Stimulated activated CD4-positive, alpha-beta T cell treated with anti-CD3 and anti-CD28 coated beads, Interleukin-1b, Interleukin-23, amount 100 ng/mL, for 4 hours (primary cell): ENCODE data around the gene KRT38.

Experiments used
- DNase-seq, 2 donors: peaks; one replicate each; pipeline ENCODE4 v3.0.0-alpha.2; 2020; ENCODE audit warnings: low read depth in 2 of 2

Gene KRT38

GRCh38 chr17:41421617-41422016, 19.2 kb downstream of the KRT38 start:
- DNase-seq = no peak

- no peak for DNase-seq
Observed at GRCh38 chr17:41421116-41421515, 19.7 kb downstream of the KRT38 start.

GRCh38 chr17:41420134-41420533, 20.6 kb downstream of the KRT38 start:
- no peak for DNase-seq

DNA sequence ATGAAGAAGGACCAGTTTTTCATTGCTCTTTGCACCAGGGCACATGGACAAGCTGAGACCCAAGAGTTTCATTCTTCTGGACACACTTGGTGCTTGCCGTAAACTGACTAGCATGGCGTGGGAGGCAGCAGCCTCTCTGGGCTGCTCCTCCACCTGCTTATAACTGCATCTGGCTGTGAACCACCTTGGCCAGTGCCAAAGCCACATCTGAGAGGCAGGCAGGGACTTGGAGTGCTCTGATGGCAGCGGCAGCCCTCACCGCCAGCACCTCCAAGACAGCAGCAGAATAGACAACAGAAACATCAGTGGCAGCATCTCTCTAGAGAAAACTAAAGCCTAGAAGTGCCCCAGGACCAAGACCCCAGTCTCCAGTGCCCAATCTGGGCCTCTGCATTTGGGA, 21.1 kb downstream of the KRT38 start:
- no peak for DNase-seq

DNA sequence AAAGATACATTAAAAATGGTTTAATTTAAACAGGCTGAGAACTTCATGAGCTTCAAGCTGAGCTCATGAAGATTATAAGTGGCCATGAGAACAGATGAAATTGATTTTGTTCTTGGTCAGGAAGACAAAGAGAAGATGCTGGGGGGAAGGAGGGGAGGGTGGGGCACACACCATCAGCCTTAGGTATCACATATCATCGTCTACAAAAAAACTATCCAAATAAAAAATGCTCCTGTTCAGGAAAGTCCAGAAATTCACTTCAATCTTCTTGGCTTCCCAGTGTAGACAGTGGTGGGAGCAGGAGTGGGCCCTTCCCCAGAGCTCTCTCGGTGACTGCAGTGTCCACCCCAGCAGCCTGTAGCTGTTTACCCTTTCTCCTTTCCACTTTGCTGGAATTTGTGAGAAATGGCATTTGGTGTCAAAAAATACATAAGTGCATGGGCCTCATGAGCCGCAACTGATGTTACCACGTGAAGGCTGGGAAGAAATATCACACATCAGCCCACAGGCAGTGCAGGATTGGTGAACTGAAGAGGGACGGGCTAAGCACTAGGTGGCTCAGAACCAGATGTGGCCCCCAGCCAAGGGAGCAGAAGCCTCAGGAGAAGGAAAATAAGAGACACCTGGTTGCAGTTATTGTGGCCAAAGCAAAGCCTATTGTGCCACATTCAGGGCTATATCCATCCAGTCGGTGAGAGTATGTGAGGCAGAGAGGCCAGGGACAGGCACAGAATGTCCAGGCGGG, 22.5 kb downstream of the KRT38 start:
- no peak for DNase-seq

GRCh38 chr17:41417576-41418015, 23.2 kb downstream of the KRT38 start:
- DNase-seq = no peak

GRCh38 chr17:41417127-41417526, 23.7 kb downstream of the KRT38 start:
- no peak for DNase-seq

GRCh38 chr17:41416479-41416878, 24.3 kb downstream of the KRT38 start:
- DNase-seq = no peak

GRCh38 chr17:41415833-41416335, 24.9 kb downstream of the KRT38 start:
- DNase-seq = no peak

GRCh38 chr17:41415411-41415810, 25.4 kb downstream of the KRT38 start:
- DNase-seq = no peak

GRCh38 chr17:41413982-41414381, 26.8 kb downstream of the KRT38 start:
- DNase-seq = no peak

- DNase-seq = no peak
Observed at GRCh38 chr17:41413353-41413957, 27.3 kb downstream of the KRT38 start.

GRCh38 chr17:41411072-41411840, 29.5 kb downstream of the KRT38 start:
- DNase-seq = no peak

DNA sequence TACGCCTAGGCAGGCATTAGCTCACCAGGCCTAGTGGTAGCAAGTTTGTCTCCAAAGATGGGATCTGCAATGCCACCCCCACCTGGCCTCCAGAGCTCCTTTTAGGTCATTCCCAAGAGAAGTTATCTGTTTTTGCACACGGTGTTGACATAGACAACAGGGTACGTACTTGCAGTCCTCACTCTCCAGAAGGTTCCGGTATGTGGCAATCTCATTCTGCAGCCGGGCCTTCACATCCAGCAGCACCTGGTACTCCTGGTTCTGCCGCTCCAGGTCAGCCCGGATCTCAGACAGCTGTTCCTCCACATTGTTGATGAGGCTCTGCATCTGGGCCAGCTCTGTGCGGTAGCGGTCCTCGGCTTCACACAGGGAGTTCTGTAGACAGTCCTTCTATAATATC, 33.6 kb downstream of the KRT38 start:
- DNase-seq = no peak

DNA sequence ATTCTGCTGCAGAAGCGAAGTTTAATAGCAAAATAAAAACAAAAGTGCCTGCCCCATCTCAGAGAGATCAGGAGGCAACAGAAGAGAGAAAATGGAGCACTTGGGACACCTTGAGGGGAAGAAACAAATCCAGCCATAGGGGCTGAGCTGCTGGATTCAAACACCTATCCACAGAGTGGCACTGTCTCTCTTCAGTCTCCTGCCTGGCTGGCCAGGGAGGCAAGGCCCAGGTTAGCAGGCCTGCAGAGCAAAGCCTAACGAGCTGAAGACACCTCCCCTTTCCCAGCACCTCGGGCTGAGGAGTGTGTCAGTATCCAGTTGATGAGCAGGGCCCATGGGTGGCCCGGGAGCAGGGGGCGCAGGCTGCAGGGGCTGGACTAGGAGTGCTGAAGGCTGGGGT, 34.6 kb downstream of the KRT38 start:
- no peak for DNase-seq

DNA sequence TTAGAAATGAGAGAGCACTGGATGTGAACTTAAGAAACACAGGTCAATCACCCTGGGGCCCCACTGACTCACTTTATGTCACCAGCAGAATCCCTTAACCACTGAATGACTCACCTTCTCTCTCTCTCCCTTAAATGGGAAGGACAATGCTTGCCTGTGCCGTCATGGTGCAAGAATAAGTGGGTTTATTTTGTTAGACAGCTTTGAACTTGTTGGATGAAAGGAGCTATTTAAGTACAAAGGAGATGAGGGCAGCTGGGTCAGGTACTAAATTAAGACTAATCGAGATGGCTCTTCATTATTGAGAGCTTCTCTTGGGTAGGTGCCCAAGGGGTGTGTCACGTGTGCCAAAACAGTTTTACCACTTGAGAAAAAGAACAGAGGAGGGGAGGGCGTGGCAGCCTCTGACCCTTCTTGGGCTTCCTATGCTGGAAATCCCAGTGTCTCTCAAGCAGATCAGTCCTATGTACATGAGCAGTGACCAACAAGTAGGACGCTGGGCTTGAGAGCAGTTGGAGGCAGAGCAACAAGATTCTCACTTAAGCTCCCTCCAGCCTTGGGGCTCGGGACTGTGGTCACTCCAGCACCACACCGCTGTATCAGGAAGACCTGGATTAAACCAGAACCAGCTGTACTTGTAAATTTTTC, 36.6 kb downstream of the KRT38 start:
- peak; percentile 5 to 10 for DNase-seq

- DNase-seq = no peak
Observed at GRCh38 chr17:41403404-41404023, 37.3 kb downstream of the KRT38 start.

- no peak for DNase-seq
Observed at GRCh38 chr17:41402161-41402560, 38.6 kb downstream of the KRT38 start.

GRCh38 chr17:41396996-41397660, 43.7 kb downstream of the KRT38 start, which contains the start of gene KRT31:
KRT31 (minus strand) TSS chr17:41397608; CDS start chr17:41397539, 69 bp downstream.
- DNase-seq = no peak

GRCh38 chr17:41396340-41396739, 44.4 kb downstream of the KRT38 start:
- DNase-seq = no peak

GRCh38 chr17:41395611-41396010, 45.2 kb downstream of the KRT38 start:
- no peak for DNase-seq
